ENCODE results near the gene METTL21C. TPM values are rescaled to one million over a fixed set of nuclear protein-coding genes. Genes with fewer than 3 reads are reported as not detected.

The METTL21C gene
- total RNA-seq = under 1 TPM in 1 of 2 donors, not detected in 1; 0.25 TPM
- polyA plus RNA-seq (ENCODE audit: insufficient read depth, low read depth, low replicate concordance) = 1.8 TPM
- long read RNA-seq, donor 1 = 0 reads
- long read RNA-seq, donor 2 = 0 reads

DNA sequence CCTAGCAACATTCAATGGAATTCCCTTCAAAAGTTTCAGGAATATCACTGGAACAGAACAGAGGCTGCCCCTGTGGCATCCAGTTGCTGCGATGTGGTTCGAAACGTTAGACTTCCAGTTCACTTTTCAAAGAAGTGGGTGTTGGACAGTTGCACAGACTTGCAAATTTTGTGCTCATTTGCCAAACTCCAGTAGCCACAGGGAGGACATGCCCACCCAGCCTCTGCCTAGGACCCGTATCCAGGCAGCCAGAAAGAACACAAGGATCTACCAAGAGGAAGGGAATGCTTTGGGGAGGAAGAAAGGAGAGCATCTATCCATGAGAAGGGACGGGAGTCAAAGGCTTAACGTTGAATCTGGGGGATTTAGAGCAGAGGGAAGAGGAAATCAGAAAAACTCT lies at the start of gene METTL21C:
Gene METTL21C, minus strand, starts transcription at position 108 of the 400 bp plus-strand sequence. CDS start 546 bp downstream, outside the sequence.
- Histone ChIP-seq H3K27me3 (no peaks in the 10 kb centered on the region), H3K9me3 (no peaks in the 10 kb centered on the region), H3K36me3 (ENCODE audit: low read depth, missing control alignments) (no peaks in the 10 kb centered on the region), H3K4me1 (no peaks in the 10 kb centered on the region), H3K4me3 (no peak within 1 kb of the TSS), H3K27ac (no peak within 1 kb of the TSS)
- WGBS, 2 donors = 80 to 89% methylated on average over 6 of the region's 6 CpGs
- DNase-seq = no peak
- TF ChIP-seq, protein P1, sequence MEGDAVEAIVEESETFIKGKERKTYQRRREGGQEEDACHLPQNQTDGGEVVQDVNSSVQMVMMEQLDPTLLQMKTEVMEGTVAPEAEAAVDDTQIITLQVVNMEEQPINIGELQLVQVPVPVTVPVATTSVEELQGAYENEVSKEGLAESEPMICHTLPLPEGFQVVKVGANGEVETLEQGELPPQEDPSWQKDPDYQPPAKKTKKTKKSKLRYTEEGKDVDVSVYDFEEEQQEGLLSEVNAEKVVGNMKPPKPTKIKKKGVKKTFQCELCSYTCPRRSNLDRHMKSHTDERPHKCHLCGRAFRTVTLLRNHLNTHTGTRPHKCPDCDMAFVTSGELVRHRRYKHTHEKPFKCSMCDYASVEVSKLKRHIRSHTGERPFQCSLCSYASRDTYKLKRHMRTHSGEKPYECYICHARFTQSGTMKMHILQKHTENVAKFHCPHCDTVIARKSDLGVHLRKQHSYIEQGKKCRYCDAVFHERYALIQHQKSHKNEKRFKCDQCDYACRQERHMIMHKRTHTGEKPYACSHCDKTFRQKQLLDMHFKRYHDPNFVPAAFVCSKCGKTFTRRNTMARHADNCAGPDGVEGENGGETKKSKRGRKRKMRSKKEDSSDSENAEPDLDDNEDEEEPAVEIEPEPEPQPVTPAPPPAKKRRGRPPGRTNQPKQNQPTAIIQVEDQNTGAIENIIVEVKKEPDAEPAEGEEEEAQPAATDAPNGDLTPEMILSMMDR (IDR thresholded peaks at IDR 0.05) = no peak
- TF ChIP-seq POLR2A (IDR thresholded peaks at IDR 0.05) = no peak
- intact Hi-C loops (cut with DNase I; ENCODE audit: low total_unique reads) = no loop called here

DNA sequence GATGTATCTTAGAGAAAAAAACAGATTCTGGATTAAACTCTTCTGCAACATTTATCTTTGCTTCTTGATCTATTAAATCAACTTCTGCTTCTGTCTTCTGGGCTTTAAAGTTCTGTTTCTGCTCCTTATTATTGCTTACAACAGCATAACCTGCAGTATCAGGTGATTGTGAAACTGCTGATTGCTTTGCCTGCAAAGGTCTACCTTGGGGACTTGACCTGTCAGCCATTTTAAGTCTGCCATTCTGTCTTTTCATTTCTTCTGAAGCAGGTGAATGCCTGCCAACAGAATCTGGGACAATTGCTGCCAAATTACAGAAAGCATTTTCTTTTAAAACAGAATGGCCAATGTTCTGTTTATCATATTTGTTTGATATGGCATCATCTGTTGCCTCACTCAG lies 47.7 kb upstream of the METTL21C start:
- TF ChIP-seq POLR2A (IDR thresholded peaks at IDR 0.05) = no peak
- TF ChIP-seq, protein P1 (IDR thresholded peaks at IDR 0.05) = no peak
- no peak for DNase-seq
- Histone ChIP-seq H3K4me1 (peaks cover 3% of the 10 kb centered on the region), H3K36me3 (ENCODE audit: low read depth, missing control alignments) (no peaks in the 10 kb centered on the region), H3K9me3 (no peaks in the 10 kb centered on the region), H3K27ac (no peak overlapping the region), H3K27me3 (no peaks in the 10 kb centered on the region), H3K4me3 (no peak overlapping the region)
- intact Hi-C loops (cut with DNase I; ENCODE audit: low total_unique reads) = no loop called here

DNA sequence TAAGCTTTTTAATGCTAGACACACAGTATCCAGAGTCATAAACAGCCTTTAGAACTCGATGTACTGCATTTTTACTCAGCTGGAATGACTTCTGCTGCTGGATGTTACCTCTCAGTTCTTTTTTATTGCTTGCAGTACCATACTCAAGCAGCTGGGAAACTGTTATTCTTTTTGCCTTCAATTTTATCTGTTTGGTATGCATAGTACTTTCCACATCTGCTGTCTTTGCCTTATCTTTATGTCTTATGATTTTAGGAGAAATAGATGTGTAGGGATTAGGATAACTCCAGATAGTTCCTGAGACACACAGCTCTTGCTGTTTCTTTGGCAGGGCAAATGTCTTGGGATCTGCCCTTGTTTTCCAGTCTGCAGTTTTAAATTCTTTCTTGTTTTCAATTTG lies 47.3 kb upstream of the METTL21C start:
- TF ChIP-seq POLR2A (IDR thresholded peaks at IDR 0.05) = no peak
- TF ChIP-seq, protein P1 (IDR thresholded peaks at IDR 0.05) = no peak
- Histone ChIP-seq H3K9me3 (no peaks in the 10 kb centered on the region), H3K27me3 (no peaks in the 10 kb centered on the region), H3K4me3 (no peak overlapping the region), H3K4me1 (peaks cover 3% of the 10 kb centered on the region), H3K27ac (no peak overlapping the region), H3K36me3 (ENCODE audit: low read depth, missing control alignments) (no peaks in the 10 kb centered on the region)
- intact Hi-C loops (cut with DNase I; ENCODE audit: low total_unique reads) = no loop called here
- 34 to 59% methylated on average over 1 of the region's 1 CpG for WGBS, 2 donors
- DNase-seq = no peak

DNA sequence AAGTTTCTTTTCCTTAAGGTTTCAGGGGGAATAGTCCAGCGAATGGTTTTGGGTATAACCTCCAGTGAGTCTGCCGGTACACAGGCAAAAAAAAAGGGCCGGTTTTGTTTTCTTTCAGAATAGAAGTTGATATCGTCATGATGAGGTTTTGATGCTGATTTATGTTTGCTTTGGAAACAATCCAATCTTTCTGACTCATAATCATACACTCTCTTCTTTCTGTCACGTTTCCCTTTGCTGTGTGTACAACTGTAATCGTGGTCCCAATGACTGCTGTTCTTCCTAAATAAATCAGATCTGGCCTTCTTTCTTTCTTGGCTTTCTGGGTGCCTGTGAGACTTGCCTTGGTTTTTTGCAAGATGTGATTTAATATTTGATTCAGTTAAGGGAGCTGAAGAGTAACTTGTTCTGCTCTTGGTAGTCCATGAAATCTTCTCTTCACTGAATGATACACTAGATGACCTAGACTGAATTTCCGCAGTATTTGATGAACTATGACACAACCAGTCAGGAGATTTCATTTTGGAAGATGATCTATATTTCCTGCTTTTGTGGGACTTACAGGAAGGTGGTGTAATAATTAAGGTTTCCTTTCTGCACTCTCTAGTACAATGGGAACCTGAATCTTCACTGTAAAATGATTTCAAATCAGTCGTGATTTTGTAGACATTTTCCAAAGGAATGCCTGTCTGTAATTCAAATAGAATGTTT lies 34.9 kb upstream of the METTL21C start:
- H3K27ac ChIP-seq = no peak overlapping the region
- DNase-seq = no peak
- intact Hi-C loops (cut with DNase I; ENCODE audit: low total_unique reads) = no loop called here
- 49 to 54% methylated on average over 8 of the region's 8 CpGs for whole genome bisulfite sequencing, 2 donors
- H3K4me3 ChIP-seq = no peak overlapping the region
- no peaks in the 10 kb centered on the region for H3K36me3 ChIP-seq (ENCODE audit: low read depth, missing control alignments)
- no peaks in the 10 kb centered on the region for H3K27me3 ChIP-seq
- no peaks in the 10 kb centered on the region for H3K9me3 ChIP-seq
- TF ChIP-seq, protein P1 (IDR thresholded peaks at IDR 0.05) = no peak
- TF ChIP-seq POLR2A (IDR thresholded peaks at IDR 0.05) = no peak
- H3K4me1 ChIP-seq = peaks cover 3% of the 10 kb centered on the region

DNA sequence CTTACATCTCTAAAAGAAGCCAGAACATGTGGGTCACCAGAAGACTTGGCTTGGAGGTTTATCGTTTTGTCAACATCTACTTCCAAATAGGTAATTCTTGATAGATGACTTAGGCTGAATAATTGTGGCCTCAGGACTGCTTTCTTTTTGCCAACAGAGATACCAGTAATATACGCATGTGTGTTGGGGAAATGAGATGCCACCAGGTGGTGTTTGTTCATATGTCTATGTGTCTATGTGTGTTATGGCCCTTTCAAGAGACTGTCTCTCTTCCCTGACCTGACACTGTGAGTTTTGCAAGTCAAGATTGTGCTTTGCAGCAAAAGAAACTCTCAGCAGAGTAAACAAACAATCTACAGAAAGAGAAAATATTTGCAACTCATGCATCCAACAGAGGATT lies 31.6 kb upstream of the METTL21C start:
- no peaks in the 10 kb centered on the region for H3K36me3 ChIP-seq (ENCODE audit: low read depth, missing control alignments)
- 71 to 88% methylated on average over 2 of the region's 2 CpGs for WGBS, 2 donors
- H3K4me3 ChIP-seq = no peak overlapping the region
- no peaks in the 10 kb centered on the region for H3K4me1 ChIP-seq
- no peak for TF ChIP-seq POLR2A (IDR thresholded peaks at IDR 0.05)
- TF ChIP-seq, protein P1 (IDR thresholded peaks at IDR 0.05) = no peak
- DNase-seq = no peak
- H3K27me3 ChIP-seq = no peaks in the 10 kb centered on the region
- intact Hi-C loops (cut with DNase I; ENCODE audit: low total_unique reads) = no loop called here
- no peaks in the 10 kb centered on the region for H3K9me3 ChIP-seq
- H3K27ac ChIP-seq = no peak overlapping the region
